M059J (cell line): ENCODE results near the gene BYSL. TPM values are rescaled to one million over a fixed set of nuclear protein-coding genes. Genes with fewer than 3 reads are reported as not detected.
"Not testable (repeated sequence)": the region's sequence is repeated elsewhere in the genome, so short reads cannot be mapped to it uniquely, and the experiment has no call there.

Source experiments
- DNase-seq: peaks from one replicate; pipeline ENCODE4 v3.0.0-alpha.2; 2012; ENCODE audit warnings: low read depth
- total RNA-seq: library from RNA; depleted of rRNA; stranded (reverse); fragments of >200 nt; shearing (Covaris generic); gene quantifications from 2 replicates; pipeline ENCODE4 v1.2.3, GENCODE V29; 2014

Gene BYSL
- total RNA-seq, 1 experiment from 2014 or later = 19.2 TPM

DNA sequence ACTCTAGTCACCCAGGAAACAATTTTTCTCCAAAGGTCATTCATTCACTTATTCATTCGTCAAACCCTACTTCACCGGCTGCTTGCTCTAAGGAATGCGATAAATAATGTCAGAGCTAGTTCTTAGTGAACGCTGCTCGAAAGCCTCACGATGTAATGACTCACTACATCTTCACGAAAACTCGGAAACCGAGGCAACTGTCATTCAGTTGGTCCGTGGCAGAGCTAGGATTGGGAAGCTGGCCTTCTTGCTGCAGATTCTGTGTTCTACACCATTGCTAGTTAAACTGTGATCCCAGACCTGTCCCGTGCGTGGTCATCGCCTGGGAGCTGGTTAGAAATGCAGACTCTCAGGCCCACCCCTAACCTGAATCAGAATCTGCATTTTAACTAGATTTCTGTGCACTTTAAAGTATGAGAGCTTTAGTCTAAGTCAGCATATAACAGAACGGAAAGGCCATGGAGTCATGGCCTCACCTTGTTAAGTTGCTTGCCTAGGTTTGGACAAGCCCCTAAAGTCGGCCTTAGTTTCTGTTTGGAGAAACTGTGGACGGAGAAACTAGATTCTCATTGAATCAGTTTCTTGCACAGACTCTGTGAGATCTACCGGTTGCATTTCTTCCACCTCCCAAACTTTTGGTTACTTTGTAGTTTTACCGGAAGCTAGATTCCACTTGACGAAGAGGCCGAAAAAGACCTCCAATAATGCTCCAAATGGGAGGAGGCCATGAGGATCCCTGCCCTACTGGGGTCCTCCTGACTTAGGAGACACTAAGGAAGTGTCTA lies 21.0 kb downstream of the BYSL start:
- peak; percentile 95 for DNase-seq

DNA sequence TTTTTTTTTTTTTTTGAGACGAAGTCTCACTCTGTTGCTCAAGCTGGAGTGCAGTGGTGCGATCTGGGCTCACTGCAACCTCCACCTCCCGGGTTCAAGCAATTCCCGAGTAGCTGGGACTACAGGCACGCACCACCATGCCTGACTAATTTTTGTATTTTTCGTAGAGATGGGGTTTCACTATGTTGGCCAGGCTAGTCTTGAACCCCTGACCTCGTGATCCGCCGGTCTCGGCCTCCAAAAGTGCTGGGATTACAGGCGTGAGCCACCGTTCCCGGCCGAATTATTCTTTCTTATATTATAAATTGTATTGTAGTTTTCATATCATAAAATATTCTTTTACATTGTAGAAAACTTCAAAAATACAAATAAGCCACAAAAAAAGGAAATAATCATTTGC lies 21.6 kb downstream of the BYSL start:
- not testable (repeated sequence) for DNase-seq

DNA sequence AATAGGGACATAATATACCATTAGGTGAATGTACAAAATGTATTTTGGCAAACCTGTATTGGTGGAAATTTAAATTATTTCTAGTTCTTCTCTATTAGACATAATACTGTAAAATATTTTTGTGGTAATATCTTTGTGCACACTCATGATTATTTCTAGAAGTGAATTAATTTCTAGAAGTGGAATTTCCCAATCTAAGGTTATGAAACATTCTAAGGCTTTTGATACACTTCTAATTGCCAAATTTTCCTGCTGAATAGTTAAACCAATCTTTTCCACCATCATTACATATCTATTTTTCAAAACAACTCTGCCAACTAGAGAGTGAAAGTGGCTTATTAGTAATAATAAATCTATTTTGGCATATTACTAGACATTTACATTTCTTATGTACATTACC lies 22.2 kb downstream of the BYSL start:
- no peak for DNase-seq

DNA sequence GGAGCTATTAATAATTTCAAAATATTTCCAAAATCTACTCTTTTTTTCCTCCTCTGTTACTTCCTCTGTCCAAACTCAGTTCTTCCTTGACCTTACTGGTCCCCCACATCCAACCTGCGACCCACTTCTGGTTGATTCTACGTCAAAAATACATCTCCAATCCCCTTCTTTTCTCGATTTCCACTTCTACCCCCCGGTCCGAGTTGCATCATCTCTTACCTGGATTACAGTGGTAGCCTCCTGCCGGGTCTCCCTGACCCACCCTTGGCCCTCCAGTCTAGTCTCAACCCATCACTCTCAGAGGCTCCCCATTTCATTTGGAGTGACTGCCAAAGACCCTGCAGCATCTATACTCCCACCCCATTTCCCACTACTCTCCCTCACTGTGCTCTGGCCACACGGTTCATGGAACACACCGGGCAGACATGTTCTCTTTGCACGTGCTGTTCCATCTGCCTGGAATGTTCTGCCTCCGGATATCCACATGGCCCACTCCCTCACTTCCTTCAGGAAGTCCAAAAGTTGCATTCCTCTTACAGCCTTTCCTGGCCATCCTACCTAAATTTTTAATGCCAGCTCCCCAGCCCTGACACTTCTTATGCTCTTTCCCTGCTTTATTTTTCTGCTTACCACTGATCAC lies 26.4 kb downstream of the BYSL start:
- no peak for DNase-seq

DNA sequence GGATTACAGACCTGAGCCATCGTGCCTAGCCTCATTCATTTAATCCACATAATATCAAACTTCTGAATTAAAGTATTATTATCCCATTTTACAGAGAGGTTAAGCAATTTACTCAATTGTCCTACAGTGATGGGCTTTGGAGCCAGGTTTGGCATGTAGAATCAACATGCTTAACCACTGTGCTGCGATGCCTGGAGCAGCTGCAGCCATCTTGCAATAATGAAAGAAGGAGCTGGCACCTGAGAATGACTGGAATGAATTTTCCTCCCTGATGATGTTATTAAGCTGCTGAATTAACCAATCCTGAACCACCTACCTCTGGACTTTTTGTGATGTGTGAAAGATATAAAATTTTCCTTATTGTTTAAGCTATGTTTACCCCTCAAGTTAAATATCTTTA lies 33.4 kb downstream of the BYSL start:
- DNase-seq = no peak

DNA sequence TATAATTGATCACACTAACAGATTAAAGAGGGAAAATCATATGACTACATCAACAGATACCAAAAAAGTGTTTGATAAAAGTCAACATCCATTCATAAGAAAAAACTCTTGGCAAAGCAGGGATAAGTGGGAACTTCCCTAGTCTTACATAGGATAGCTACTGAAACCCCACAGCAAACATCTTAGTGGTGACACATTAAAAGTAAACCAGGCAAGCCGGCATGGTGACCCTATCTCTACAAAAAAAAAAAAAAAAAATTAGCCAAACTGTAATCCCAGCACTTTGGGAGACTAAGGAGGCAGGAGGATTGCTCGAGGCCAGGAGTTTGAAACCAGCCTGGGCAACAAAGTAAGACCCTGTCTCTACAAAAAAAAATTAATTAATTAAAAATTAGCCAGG lies 34.1 kb downstream of the BYSL start:
- no peak for DNase-seq

DNA sequence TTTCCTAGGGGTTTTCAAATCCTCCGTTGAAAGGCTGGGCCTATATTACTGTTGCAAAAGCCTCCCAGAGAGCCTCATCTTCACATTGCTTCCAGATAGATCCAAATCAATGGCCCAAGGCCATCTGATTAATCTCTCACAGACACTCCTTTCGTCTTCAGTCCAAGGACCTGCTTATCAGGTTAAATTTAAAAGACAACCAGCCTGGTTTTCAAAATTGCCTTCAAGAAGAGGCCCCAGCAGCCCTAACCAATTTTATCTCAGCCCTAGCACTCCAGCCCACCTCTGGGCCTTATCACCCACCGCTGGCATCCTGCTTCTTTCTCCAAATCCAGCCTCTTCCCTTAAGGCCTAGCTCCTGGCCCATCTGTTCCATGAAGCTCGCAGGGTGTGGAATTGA lies 35.8 kb downstream of the BYSL start:
- no peak for DNase-seq

DNA sequence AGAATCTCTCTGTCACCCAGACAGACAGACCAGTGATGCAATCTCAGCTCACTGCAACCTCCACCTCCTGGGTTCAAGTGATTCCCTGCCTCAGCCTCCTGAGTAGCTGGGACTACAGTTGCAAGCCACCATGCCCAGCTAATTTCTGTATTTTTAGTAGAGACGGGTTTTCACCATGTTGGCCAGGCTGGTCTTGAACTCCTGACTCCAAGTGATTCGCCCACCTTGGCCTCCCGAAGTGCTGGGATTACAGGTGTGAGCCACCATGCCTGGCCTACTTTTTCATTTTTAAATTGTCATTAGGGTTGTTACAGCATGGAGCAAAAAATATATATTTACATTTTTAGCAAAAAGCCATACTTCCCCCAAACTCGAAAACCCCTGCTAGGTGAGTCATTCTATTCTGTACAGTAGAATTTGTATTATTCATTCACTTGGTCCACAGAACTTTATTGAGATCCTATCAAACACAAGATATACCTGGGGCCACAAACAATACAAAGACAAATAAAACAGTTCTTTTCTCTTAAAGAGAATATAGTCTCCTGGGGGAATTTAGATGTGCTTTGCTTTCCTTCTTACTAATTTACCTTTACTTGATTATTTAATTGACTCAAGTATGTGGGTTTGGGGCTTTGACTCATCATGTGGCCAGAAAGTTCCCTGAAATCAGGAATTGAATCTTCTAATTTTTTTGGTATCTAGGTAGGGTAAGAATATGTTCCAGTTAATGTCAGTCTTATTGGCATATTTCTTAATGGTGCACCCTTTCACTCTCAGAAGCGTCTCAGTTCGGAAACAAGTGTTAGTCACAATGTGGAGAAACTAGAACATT lies 36.9 kb downstream of the BYSL start:
- peak; percentile 34 for DNase-seq

DNA sequence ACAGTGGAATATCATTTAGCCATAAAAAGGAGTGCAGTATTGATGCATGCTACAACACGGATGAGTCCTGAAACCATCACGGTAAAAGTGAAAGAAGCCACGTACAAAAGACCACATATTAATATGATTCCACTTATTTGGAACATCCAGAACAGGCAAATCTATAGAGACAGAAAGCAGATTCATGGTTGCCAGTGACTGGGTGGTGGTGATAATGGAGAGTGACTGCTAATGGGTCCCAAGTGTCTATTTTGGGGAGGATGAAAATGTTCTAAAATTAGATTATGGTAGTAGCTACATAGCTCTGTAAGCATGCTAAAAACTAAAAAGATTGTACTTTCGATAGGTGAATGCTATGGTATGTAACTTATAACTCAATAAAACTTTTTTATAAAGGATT lies 38.7 kb downstream of the BYSL start:
- DNase-seq = no peak

DNA sequence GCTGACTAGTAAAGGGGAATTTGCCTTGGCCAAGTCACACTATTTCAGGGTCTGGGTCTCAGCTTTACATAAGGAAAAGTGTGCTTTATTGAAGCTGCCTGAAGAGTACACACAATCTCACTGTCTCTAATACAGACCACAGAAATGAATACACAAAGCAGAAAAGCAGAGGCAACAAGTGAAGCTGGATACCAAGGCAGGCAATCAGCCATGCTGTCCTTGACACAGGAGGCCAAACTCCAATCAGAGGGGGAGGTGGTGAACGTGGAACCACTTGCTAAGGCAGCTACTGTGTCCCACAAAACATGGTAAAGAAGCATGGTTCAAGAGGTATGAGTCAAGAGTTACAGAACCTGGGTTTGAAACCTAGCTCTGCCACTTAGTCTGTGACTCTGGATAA lies 42.1 kb downstream of the BYSL start:
- DNase-seq = no peak

DNA sequence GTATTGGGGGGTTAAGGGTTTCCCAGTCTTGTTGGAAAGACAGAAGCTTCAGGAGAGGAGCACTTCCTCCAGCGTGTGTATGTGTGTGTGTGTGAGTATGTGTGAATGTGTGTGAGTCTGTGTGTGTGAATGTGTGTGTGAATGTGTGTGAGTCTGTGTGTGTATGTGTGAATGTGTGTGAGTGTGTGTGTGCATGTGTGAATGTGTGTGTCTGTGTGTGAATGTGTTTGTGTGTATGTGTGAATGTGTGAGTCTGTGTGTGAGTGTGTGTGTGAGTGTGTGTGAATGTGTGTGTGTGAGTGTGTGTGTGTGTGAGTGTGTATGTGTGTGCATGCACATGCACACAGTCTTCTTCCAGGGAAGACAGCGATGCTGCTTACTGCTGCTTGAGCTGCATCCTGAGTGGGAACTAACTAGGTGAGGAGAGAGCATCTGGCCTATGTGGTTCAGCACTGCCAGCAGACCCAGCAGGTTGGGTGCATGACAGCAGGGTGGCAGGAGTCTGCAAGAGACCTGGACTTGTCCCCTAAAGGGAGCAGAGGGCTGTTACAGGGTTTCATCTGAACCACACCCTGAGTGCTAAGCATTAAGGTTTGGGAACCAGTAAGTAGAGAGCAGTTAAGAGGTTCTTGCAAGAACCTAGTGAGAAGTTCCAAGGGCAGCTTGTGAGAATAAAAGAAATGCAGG lies 43.0 kb downstream of the BYSL start:
- no peak for DNase-seq

DNA sequence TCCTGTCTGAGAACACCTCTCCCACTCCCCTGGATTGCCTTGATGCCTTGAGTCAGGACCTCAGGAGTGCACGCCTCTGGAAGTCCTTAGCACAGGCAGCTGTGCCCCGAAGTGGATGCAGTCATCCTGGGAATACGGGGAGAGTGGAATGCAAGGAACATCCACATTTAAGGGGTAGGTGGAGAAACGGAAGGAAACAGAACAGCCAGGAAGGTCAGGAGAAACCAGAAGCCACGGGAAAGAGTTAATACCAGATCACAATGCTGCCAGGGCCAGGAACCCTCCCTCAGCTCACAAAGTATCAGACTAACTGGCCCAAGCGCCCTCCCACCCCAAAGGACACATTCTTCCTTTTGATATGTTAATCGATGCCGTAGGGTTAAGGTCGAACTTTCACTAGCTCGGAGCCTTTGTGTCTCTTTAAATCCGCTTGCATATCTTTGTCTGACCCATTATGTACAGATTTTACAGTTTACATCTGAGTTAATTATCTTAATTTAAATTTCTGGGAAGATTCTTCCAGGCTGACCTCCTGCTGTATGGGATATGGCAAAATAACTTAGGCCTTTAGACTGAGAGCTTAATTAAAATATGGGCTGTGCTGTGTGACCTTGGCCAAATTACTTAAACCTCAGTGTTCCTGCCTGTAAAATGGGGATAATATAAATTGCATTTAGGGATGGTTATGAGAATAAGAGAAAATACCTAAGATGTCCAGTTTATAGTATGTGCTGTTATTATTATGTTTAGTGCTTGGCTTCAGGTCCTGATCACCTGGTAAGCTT lies 44.3 kb downstream of the BYSL start:
- no peak for DNase-seq

DNA sequence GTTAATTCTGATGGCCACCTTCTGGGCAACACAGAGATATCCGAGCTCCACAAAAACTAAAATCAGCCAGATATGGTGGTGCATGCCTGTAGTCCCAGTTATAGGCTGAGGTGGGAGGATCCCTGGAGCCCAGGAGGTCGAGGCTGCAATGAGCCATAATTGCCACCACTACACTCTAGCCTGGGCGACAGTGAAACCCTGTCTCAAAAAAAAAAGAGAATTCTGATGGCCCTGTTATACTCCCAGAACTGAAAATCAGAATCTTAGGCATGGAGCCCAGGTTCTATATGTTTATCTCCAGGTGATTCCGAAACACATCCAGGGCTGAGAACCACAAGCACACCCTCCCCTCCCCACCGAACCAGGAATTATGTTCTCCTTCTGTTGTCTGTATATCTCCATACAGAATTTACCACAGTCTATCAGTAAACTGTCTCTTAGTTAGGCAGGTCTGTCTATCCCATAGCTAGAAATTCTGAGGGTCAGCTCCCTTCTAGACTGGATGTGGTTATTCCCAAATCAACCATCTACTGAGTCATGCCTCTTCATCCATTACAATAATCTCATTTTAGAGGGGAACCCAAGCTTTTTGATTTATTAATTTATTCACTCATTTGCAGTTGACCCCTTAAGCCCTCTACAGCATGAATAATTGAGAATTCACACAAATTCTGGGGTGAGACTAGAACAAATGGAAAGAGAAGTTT lies 45.1 kb downstream of the BYSL start:
- DNase-seq = peak; percentile 55

DNA sequence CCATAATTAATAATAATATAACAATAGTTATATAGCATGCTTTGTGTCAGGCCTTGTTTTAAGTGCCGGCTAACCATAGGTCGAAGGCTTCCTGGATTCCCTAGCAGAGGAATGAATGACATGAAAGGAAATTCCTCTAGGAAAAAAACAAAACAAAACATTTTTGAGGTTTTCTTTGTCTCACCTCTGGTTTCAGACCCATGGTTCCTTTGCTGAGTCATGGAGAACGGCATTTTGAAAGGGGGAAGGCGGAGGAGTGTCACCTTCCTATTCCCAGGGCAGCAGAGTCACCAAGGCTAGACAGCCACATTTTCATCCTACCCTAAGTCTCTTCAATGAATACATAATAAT lies 45.6 kb downstream of the BYSL start:
- peak; percentile 96 for DNase-seq

DNA sequence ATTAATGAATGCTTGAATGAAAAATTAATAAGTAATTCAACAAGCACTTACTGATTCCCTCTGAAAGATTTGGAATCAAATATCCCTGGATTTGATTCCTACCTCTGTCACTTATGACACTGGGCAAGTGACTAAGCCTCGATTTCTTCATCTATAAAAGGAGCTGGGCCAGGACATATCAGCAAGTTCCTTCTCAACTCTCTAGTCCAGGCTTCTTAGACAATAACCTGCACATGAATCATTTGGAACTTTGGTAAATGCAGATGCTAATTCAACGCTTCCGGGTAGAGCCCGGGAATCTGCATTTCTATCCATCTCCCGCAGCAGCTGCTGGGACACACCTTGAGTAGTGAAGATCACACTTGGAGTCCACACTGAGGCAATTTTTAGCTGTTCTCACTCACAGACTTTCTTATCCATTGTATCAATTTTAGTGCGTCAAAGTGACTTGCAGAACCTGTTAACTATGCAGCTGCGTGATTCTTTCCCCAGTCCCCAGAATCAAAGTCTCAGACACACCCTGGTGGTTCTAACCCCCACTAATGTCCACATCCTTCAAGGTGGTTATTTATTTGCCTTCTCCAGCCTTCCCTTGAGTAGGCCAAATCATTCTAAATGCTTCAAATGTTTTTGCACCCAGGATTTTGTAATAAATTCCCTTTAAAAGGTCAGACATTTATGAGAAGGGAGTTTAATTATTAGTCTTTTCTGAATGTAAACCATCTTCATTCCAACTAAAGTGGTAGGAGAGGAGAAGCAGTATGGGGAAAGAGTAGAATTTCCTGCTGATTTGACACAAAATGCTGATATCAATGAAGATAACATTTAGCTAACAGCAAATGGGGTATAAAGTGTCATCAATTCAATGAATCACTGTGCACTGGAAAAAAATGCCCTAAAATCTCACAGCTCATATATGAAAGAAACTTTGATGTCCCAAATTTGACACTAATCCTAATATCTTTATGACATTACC lies 46.3 kb downstream of the BYSL start:
- peak; percentile 82 for DNase-seq

DNA sequence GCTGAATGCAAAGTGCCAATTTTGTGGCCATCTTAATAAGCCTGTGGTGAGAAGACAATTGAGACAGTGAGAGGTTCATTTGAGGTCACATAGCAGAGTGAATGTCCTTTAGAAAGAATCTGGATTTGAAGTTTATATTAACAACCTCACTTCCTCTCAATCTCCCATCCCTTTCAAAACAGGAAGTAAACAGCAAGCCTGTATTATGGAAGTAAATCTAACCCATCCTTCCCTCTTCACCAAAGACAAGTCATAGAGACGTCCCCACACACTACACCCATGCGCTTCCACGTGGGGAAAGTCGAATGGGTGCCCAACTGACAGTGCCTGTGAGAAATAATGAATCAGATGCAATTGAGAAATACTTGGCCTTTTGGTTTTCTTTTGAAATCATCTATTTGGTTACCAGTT lies 49.1 kb downstream of the BYSL start:
- peak; percentile 73 for DNase-seq

DNA sequence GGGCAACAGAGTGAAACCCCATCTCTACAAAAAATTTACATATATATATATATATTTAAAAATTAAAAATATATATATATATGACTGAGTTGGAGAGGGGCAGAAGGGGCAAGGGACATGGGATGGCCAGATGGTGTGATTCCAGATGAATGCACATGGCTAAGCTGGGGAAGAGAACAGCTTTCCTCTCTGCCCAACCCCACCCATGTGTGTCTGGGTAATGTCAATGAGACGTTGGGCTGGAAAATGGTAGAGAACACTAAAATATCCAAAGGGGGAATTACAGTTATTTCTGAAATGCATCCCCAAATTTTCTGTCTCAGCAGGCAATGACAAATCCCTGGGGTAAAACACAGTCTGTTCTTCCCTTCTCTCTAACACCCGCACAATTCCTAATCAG lies 51.5 kb downstream of the BYSL start:
- DNase-seq = no peak

DNA sequence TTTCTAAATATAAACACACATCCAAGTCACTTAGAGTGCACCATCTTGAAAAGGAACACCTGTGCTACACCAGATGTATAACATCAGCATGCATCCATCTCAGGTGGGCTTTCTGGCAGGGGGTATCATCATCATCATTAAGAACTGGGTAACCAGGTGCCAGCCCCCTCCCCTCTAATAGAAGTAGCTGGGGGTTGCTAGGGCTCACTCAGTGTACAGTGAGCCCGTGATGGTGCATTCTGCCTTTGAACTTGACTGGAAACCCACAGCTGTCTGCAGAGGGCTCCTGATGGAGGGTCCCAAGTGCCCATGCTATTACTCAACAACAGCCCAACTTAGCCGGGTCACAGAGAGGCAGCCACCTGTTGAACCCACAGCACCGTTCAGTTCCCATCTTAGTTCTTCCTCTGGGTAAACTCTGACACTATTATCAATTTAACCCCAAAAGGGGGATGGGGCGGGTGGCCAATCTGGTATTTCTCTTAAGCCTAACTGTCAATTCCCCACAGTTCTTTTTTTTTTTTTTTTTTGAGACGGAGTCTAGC lies 53.1 kb downstream of the BYSL start:
- DNase-seq = no peak

DNA sequence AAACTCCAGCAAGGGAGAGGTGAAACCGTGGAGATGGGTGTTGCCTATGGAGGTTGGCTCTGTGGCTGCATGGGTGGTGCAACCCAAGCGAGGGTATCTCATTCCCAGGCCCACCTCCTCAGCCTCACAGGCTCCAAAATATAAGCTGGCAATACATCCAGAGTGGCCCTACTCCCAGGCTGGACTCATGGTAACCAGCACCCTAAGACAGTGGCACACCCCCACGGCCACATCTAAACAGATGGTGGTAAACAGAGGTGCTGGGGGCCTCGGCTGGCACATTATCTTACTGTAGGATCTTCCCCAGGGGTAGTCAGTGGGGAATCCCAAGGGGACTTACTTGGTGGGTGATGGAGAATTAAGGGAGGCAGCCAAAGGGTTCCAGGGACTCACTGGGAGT lies 54.0 kb downstream of the BYSL start:
- DNase-seq = no peak
